OCI-LY3 (cell line): ENCODE results near the gene PSMD5.

Source experiments
- H2AFZ ChIP-seq: fragments of 200-600, 300-600 bp; shearing (Covaris generic); 2 replicates; pipeline ENCODE4 v1.6.0; 2014; ENCODE audit warnings: antibody characterized with exemption, low read depth, low read length
- H3K27ac ChIP-seq: fragments of 200-600, 300-600 bp; sonication (generic); 2 replicates; pipeline ENCODE4 v1.5.1; 2014; ENCODE audit warnings: mild to moderate bottlenecking, low read length, moderate library complexity, mixed read lengths
- H3K27me3 ChIP-seq: fragments of 200-600, 300-600 bp; sonication (generic); 2 replicates; pipeline ENCODE4 v1.6.1; 2014; ENCODE audit warnings: low read depth, low read length, mixed read lengths
- H3K36me3 ChIP-seq: fragments of 200-600, 300-600 bp; sonication (generic); replicated peaks from 2 replicates; pipeline ENCODE3; 2014; ENCODE audit warnings: low read depth, low read length, mixed read lengths
- H3K4me1 ChIP-seq: fragments of 300-600, 200-600 bp; sonication (generic); 2 replicates; pipeline ENCODE4 v1.6.1; 2014; ENCODE audit warnings: low read length, mixed read lengths
- H3K4me2 ChIP-seq: fragments of 200-600, 300-600 bp; sonication (generic); 2 replicates; pipeline ENCODE4 v1.6.1; 2014; ENCODE audit warnings: low read length, mixed read lengths
- H3K4me3 ChIP-seq: fragments of 300-600, 200-600 bp; sonication (generic); 2 replicates; pipeline ENCODE4 v1.5.1; 2014; ENCODE audit warnings: antibody characterized with exemption, mild to moderate bottlenecking, low read length, moderate library complexity
- H3K79me2 ChIP-seq: fragments of 300-600, 200-600 bp; shearing (Covaris generic); 2 replicates; pipeline ENCODE4 v1.6.1; 2014; ENCODE audit warnings: mild to moderate bottlenecking, low read length, mixed read lengths
- H3K9ac ChIP-seq: fragments of 300-600, 200-600 bp; shearing (Covaris generic); 2 replicates; pipeline ENCODE4 v1.6.0; 2014; ENCODE audit warnings: mild to moderate bottlenecking, low read length, moderate library complexity
- H3K9me3 ChIP-seq: fragments of 200-600, 300-600 bp; shearing (Covaris generic); 2 replicates; pipeline ENCODE4 v1.6.1; 2014; ENCODE audit warnings: low read length, mixed read lengths; ENCODE audit not compliant: insufficient read depth
- H4K20me1 ChIP-seq: fragments of 200-600, 300-600 bp; sonication (generic); 2 replicates; pipeline ENCODE4 v1.6.1; 2016; ENCODE audit warnings: low read length, mixed read lengths; ENCODE audit not compliant: insufficient read depth
- CTCF ChIP-seq: fragments of 200-600, 300-600 bp; sonication (generic); IDR thresholded peaks from 2 replicates; pipeline ENCODE4 v1.5.1; 2014; ENCODE audit warnings: antibody characterized with exemption, low read length, low read depth
- EZH2phosphoT487 ChIP-seq: fragments of 200-600 bp; shearing (Covaris generic); IDR thresholded peaks from 2 replicates; pipeline ENCODE4 v1.6.1; 2018; ENCODE audit warnings: antibody characterized with exemption, mixed run types, low read depth

PSMD5 gene

GRCh38 chr9:120846251-120846889, 3.6 kb upstream of the PSMD5 start:
- H3K4me2 ChIP-seq = no peak overlapping the region
- H3K79me2 ChIP-seq = peaks cover 44% of the 10 kb centered on the region
- no peaks in the 10 kb centered on the region for H4K20me1 ChIP-seq
- no peaks in the 10 kb centered on the region for H3K27me3 ChIP-seq
- H3K9me3 ChIP-seq = no peaks in the 10 kb centered on the region
- peaks cover 56% of the 10 kb centered on the region for H3K36me3 ChIP-seq
- H3K9ac ChIP-seq = no peak overlapping the region
- H3K4me3 ChIP-seq = no peak overlapping the region
- H3K4me1 ChIP-seq = peaks cover 18% of the 10 kb centered on the region
- no peak overlapping the region for H3K27ac ChIP-seq
- no peak for TF ChIP-seq EZH2phosphoT487
- no peak for TF ChIP-seq CTCF
- no peak overlapping the region for H2AFZ ChIP-seq

GRCh38 chr9:120845255-120845654, 2.5 kb upstream of the PSMD5 start:
- peaks cover 50% of the 10 kb centered on the region for H3K36me3 ChIP-seq
- H2AFZ ChIP-seq = no peak overlapping the region
- peaks cover 54% of the 10 kb centered on the region for H3K79me2 ChIP-seq
- H4K20me1 ChIP-seq = no peaks in the 10 kb centered on the region
- no peak overlapping the region for H3K9ac ChIP-seq
- no peak overlapping the region for H3K4me3 ChIP-seq
- no peak overlapping the region for H3K27ac ChIP-seq
- H3K9me3 ChIP-seq = no peaks in the 10 kb centered on the region
- H3K27me3 ChIP-seq = no peaks in the 10 kb centered on the region
- TF ChIP-seq CTCF (no peak), EZH2phosphoT487 (no peak)
- peaks cover 18% of the 10 kb centered on the region for H3K4me1 ChIP-seq
- H3K4me2 ChIP-seq = no peak overlapping the region

GRCh38 chr9:120841930-120842684, 615 bp downstream of the PSMD5 start:
- TF ChIP-seq EZH2phosphoT487 = no peak

GRCh38 chr9:120839146-120839545, 3.6 kb downstream of the PSMD5 start:
- Histone ChIP-seq H3K9ac (no peak overlapping the region), H3K36me3 (peaks cover 22% of the 10 kb centered on the region), H3K4me2 (no peak overlapping the region), H2AFZ (no peak overlapping the region), H3K27ac (no peak overlapping the region), H3K9me3 (no peaks in the 10 kb centered on the region), H4K20me1 (peaks cover 8% of the 10 kb centered on the region; the same call in 1 of the 2 replicates), H3K79me2 (peaks cover 75% of the 10 kb centered on the region), H3K27me3 (no peaks in the 10 kb centered on the region), H3K4me1 (peaks cover 14% of the 10 kb centered on the region), H3K4me3 (no peak overlapping the region)
- TF ChIP-seq EZH2phosphoT487 (no peak), CTCF (no peak)

More at GRCh38 chr9:120841930-120842684, 615 bp downstream of the PSMD5 start:
- H3K4me3 ChIP-seq = peak overlapping the region; percentile 92
- peaks cover 32% of the 10 kb centered on the region for H3K36me3 ChIP-seq
- H2AFZ ChIP-seq = peak overlapping the region; percentile 90
- H3K9me3 ChIP-seq = no peaks in the 10 kb centered on the region
- H3K27ac ChIP-seq = peak overlapping the region; percentile 61
- peak overlapping the region; percentile 92 for H3K4me2 ChIP-seq
- H3K79me2 ChIP-seq = peaks cover 85% of the 10 kb centered on the region
- peak overlapping the region; percentile 97 for H3K9ac ChIP-seq
- no peaks in the 10 kb centered on the region for H3K27me3 ChIP-seq
- peaks cover 18% of the 10 kb centered on the region for H3K4me1 ChIP-seq
- H4K20me1 ChIP-seq = peaks cover 8% of the 10 kb centered on the region; the same call in 1 of the 2 replicates
